OCI-LY7 (cell line): ENCODE results near the gene EIF4E1B. TPM values are rescaled to one million over a fixed set of nuclear protein-coding genes. Genes with fewer than 3 reads are reported as not detected.

Experiments
- BruUV-seq: library from RNA; stranded (reverse); fragments of 400-500 nt; replicated peaks from 2 replicates; lab custom pipeline; 2021; lab: Mats Ljungman, UMichigan
- CTCF ChIA-PET: fragments of 300-600 bp; sonication (Branson Sonifier 250); formaldehyde crosslinking; loops from one replicate; lab custom pipeline; 2022; ENCODE audit warnings: antibody characterized with exemption; ENCODE audit not compliant: unreplicated experiment; lab: Charles Lee
- POLR2A ChIA-PET: fragments of 300-600 bp; sonication (Branson Sonifier 250); formaldehyde crosslinking; loops from one replicate; lab custom pipeline; 2022; ENCODE audit warnings: antibody characterized with exemption; lab: Charles Lee
- DNase-seq: peaks from one replicate; pipeline ENCODE4 v3.0.0-alpha.2; 2015; ENCODE audit warnings: low spot score
- H2AFZ ChIP-seq: fragments of 200-600 bp; sonication (generic), shearing (Covaris generic); 2 replicates; pipeline ENCODE4 v1.6.1; 2014; ENCODE audit warnings: mild to moderate bottlenecking, antibody characterized with exemption, low read length, moderate library complexity
- H3K27ac ChIP-seq: fragments of 200-600 bp; sonication (generic); 2 replicates; pipeline ENCODE4 v1.5.1; 2014; ENCODE audit warnings: mixed run types, low read depth, mild to moderate bottlenecking, moderate library complexity, low read length, inconsistent platforms; ENCODE audit not compliant: poor library complexity, severe bottlenecking
- H3K36me3 ChIP-seq: fragments of 200-600 bp; sonication (generic); 2 replicates; pipeline ENCODE4 v1.6.1; 2014; ENCODE audit warnings: mild to moderate bottlenecking, antibody characterized with exemption, low read length, moderate library complexity, mixed read lengths; ENCODE audit not compliant: insufficient read depth
- H3K4me1 ChIP-seq: fragments of 200-600 bp; sonication (generic); 2 replicates; pipeline ENCODE4 v1.5.1; 2014; ENCODE audit warnings: mild to moderate bottlenecking, low read length; ENCODE audit not compliant: insufficient read depth, poor library complexity, severe bottlenecking
- H3K4me2 ChIP-seq: fragments of 200-600 bp; sonication (generic); 2 replicates; pipeline ENCODE4 v1.6.1; 2014; ENCODE audit warnings: mild to moderate bottlenecking, low read length
- H3K4me3 ChIP-seq: fragments of 200-600 bp; sonication (generic); 2 replicates; pipeline ENCODE4 v1.5.1; 2014; ENCODE audit warnings: mild to moderate bottlenecking, low read depth, low read length; ENCODE audit not compliant: poor library complexity, severe bottlenecking
- H3K79me2 ChIP-seq: fragments of 200-600 bp; sonication (generic); 2 replicates; pipeline ENCODE4 v1.6.1; 2016; ENCODE audit warnings: low read depth, mild to moderate bottlenecking, low read length, moderate library complexity, mixed read lengths; ENCODE audit not compliant: insufficient read depth
- H3K9me2 ChIP-seq: fragments of 200-600 bp; sonication (generic); 2 replicates; pipeline ENCODE4 v1.6.1; 2016; ENCODE audit warnings: mild to moderate bottlenecking, low read length, mixed read lengths; ENCODE audit not compliant: insufficient read depth
- H3K9me3 ChIP-seq: fragments of 200-600 bp; sonication (generic); 2 replicates; pipeline ENCODE4 v1.6.1; 2014; ENCODE audit warnings: mild to moderate bottlenecking, mixed run types, low read length, mixed read lengths
- H4K20me1 ChIP-seq: fragments of 200-600 bp; sonication (generic); 2 replicates; pipeline ENCODE4 v1.6.1; 2014; ENCODE audit warnings: mild to moderate bottlenecking, antibody characterized with exemption, low read length, moderate library complexity, mixed read lengths; ENCODE audit not compliant: insufficient read depth
- EZH2phosphoT487 ChIP-seq: fragments of 200-600 bp; sonication (generic); IDR thresholded peaks from 2 replicates; pipeline ENCODE4 v1.6.1; 2018; ENCODE audit warnings: low read depth, borderline replicate concordance, mild to moderate bottlenecking, mixed run types, antibody characterized with exemption, low read length, moderate library complexity, mixed read lengths
- intact Hi-C: fragments of 100-400 bp; cut with micrococcal nuclease; formaldehyde crosslinking; loops from one replicate; pipeline ENCODE4 v1.10.0; 2022; ENCODE audit not compliant: unreplicated experiment
- total RNA-seq, 2 experiments: library from RNA; depleted of rRNA in 1 of 2; stranded (reverse); fragments of >200 nt in 1 of 2; shearing (Covaris generic) in 1 of 2; gene quantifications; 2 replicates each; pipeline ENCODE4 v1.2.3, GENCODE V29; 2014 to 2022
- TF ChIP-seq, protein P1 (sequence below): fragments of 200-600 bp; sonication (generic); conservative IDR thresholded peaks from 2 replicates; pipeline ENCODE4 v1.5.1; 2014; ENCODE audit warnings: mild to moderate bottlenecking, antibody characterized with exemption, low read length, moderate library complexity, mixed read lengths

Gene EIF4E1B
- total RNA-seq, 2 experiments from 2014 or later, result 0.16 to 2.4 TPM

DNA sequence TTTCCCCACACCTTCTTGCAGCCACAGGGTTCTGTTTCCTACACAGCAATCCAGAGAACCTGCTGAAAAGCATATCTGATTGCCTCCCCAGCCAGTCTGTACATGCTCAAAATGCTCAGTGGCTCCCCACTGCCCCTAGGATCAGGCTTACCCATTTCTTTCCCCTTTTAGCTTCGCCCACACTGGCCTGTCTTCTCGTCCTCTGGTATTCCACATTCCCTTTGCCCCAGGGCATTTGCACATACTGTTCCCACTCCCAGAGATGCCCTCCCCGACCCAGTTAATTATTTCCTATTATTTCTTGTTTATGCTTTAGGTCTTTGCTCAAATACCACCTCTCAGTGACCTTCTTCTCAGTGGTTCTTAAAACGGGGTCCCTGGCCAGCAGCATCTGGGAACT lies 10.1 kb downstream of the EIF4E1B start:
- CTCF ChIA-PET, result no interaction called here
- TF ChIP-seq, protein P1, sequence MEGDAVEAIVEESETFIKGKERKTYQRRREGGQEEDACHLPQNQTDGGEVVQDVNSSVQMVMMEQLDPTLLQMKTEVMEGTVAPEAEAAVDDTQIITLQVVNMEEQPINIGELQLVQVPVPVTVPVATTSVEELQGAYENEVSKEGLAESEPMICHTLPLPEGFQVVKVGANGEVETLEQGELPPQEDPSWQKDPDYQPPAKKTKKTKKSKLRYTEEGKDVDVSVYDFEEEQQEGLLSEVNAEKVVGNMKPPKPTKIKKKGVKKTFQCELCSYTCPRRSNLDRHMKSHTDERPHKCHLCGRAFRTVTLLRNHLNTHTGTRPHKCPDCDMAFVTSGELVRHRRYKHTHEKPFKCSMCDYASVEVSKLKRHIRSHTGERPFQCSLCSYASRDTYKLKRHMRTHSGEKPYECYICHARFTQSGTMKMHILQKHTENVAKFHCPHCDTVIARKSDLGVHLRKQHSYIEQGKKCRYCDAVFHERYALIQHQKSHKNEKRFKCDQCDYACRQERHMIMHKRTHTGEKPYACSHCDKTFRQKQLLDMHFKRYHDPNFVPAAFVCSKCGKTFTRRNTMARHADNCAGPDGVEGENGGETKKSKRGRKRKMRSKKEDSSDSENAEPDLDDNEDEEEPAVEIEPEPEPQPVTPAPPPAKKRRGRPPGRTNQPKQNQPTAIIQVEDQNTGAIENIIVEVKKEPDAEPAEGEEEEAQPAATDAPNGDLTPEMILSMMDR, result no peak
- TF ChIP-seq EZH2phosphoT487, result no peak
- no peak overlapping the region for H2AFZ ChIP-seq
- no TSS peak for BruUV-seq
- DNase-seq, result no peak
- no peaks in the 10 kb centered on the region for H3K9me2 ChIP-seq
- intact Hi-C loops, result no loop called here
- no peaks in the 10 kb centered on the region for H4K20me1 ChIP-seq
- H3K4me2 ChIP-seq, result no peak overlapping the region
- POLR2A ChIA-PET, result interaction anchor here (1.2 kb wide), 1 partner anchor 10 kb away, joined by 7 read pairs; the partner anchor contains the start of genes EIF4E1B and SNCB
- H3K4me3 ChIP-seq, result no peak overlapping the region
- H3K9me3 ChIP-seq, result no peaks in the 10 kb centered on the region
- no peak overlapping the region for H3K27ac ChIP-seq
- no peaks in the 10 kb centered on the region for H3K36me3 ChIP-seq
- H3K4me1 ChIP-seq, result no peaks in the 10 kb centered on the region
- H3K79me2 ChIP-seq, result no peaks in the 10 kb centered on the region

DNA sequence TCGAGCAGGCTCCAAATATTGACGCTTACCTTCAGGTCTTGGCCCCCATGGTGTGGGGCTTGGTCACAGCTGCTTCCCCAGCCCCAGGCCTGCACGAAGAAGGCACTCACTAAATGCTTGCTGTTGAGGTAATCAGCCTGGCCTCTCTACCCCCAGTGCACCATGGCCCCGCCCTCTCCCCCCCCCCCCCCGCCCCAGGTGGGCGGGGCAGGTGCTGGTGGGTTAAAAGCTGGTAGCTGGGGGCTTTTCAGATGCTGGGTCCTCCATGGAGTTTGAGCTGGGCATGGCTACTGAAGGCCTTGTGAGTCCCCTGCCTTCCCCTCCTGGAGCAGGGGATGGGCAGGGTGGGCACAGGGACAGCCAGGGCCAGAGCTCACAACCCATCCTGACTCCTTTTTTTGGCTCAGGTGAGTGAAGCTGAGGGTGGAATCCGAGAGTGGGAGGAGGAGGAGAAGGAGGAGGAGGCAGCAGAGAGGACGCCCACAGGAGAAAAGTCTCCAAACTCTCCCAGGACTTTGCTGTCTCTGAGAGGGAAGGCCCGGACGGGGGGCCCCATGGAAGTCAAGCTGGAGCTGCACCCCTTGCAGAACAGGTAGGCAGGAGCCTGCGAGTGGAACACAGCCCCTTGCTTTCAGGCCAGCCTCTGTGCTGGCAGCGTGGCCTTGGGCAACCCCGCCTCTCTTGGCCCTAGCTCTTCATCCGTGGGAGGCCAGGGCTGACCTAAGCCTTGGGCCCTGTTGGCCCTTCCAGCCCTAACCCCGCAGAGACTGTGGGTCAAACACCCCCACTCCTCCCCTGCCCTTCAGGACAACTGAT lies 12.4 kb downstream of the EIF4E1B start:
- BruUV-seq, result no TSS peak
- no peak overlapping the region for H3K4me3 ChIP-seq
- intact Hi-C loops, result no loop called here

DNA sequence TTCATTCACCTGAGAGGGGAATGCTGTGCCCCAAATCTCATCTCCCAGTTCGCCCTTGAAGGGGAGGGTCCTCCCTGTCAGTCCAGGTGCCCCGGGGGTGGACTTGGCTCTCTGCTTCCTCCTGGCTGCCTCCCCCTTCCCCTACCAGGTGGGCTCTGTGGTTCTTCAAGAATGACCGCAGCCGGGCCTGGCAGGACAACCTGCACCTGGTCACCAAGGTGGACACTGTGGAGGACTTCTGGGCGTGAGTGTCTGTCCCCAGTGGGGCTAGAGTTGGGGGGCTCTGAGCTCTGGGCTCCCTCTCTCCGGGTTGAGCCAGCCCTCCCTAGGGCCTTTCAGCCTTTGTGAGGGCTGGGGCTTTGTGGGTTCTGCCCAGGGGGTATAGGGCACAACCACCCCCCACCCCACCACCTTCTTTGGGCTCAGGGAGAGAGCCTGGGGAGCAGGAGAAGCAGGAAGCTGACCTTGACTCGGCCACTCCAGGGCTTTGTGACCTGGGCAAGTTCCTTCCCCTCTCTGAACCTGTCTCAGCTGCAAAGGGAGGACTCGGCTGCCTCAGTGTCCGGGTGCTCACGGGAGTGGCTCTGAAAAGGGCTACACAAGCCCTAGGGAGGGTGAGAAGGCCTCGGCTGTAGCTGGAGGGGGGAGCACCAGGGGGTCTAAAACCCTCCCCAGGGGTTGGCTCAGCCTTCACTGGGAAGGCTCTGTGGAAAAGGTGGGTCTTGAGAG lies 13.2 kb downstream of the EIF4E1B start:
- H3K9me2 ChIP-seq, result no peaks in the 10 kb centered on the region
- CTCF ChIA-PET, result interaction anchor here (0.5 to 0.6 kb wide), 2 partner anchors 11 to 229 kb away, joined by 3 to 10 read pairs; no protein-coding TSS in a partner anchor
- no peak overlapping the region for H2AFZ ChIP-seq
- H3K9me3 ChIP-seq, result no peaks in the 10 kb centered on the region
- H3K79me2 ChIP-seq, result no peaks in the 10 kb centered on the region
- H3K27ac ChIP-seq, result no peak overlapping the region
- H3K4me1 ChIP-seq, result peaks cover 20% of the 10 kb centered on the region
- H3K4me3 ChIP-seq, result no peak overlapping the region
- intact Hi-C loops, result no loop called here
- H3K4me2 ChIP-seq, result no peak overlapping the region
- no peaks in the 10 kb centered on the region for H3K36me3 ChIP-seq
- POLR2A ChIA-PET, result interaction anchor here (0.8 to 0.9 kb wide), 2 partner anchors 11 to 13 kb away, joined by 3 to 4 read pairs; partner anchors contain the start of genes EIF4E1B and SNCB
- TF ChIP-seq EZH2phosphoT487, result no peak
- DNase-seq, result no peak
- BruUV-seq, result no TSS peak
- no peaks in the 10 kb centered on the region for H4K20me1 ChIP-seq

More for the DNA sequence above, 12.4 kb downstream of the EIF4E1B start:
- no peaks in the 10 kb centered on the region for H3K9me3 ChIP-seq
- H3K27ac ChIP-seq, result no peak overlapping the region
- ChIA-PET POLR2A (interaction anchor here (0.9 kb wide), 1 partner anchor 13 kb away, joined by 3 read pairs; the partner anchor contains the start of genes EIF4E1B and SNCB), CTCF (interaction anchor here (0.5 kb wide), 1 partner anchor 230 kb away, joined by 3 read pairs; no protein-coding TSS in a partner anchor)
- H3K79me2 ChIP-seq, result no peaks in the 10 kb centered on the region
- no peak overlapping the region for H3K4me2 ChIP-seq
- H3K36me3 ChIP-seq, result no peaks in the 10 kb centered on the region
- peaks cover 13% of the 10 kb centered on the region for H3K4me1 ChIP-seq
- TF ChIP-seq EZH2phosphoT487, result no peak
- H4K20me1 ChIP-seq, result no peaks in the 10 kb centered on the region
- no peak for DNase-seq
- no peaks in the 10 kb centered on the region for H3K9me2 ChIP-seq
- H2AFZ ChIP-seq, result no peak overlapping the region
